SK-N-SH (cell line): ENCODE results near the gene EXOC6B. TPM values are rescaled to one million over a fixed set of nuclear protein-coding genes. Genes with fewer than 3 reads are reported as not detected.

Source experiments
- CTCF ChIA-PET: fragments of 300-600, 350-600 bp; formaldehyde crosslinking; extraction: SDS; loops from one replicate; lab custom pipeline; 2021; lab: Yijun Ruan, JAX
- POLR2A ChIA-PET: fragments of 350-600 bp; sonication (Branson Sonifier 250); formaldehyde crosslinking; extraction: SDS; loops from one replicate; lab custom pipeline; 2020; ENCODE audit warnings: antibody characterized with exemption, inconsistent platforms; lab: Yijun Ruan, JAX
- DNase-seq: peaks from one replicate; pipeline ENCODE4 v3.0.0; 2012
- H2AFZ ChIP-seq: fragments of 200-600 bp; sonication (generic); 2 replicates; pipeline ENCODE4 v1.8.1; 2016; ENCODE audit warnings: antibody characterized with exemption, mild to moderate bottlenecking, low read depth
- H3F3A ChIP-seq: fragments of 200-600 bp; sonication (generic); replicated peaks from 2 replicates; pipeline ENCODE3; 2016; ENCODE audit warnings: antibody characterized with exemption, mild to moderate bottlenecking; ENCODE audit not compliant: insufficient read depth
- H3K27ac ChIP-seq, 2 experiments: fragments of 200-500 bp in 1 of 2; fragments of 200-600 bp in 1 of 2; sonication (Bioruptor generic) in 1 of 2; sonication (generic), shearing (Covaris generic) in 1 of 2; 2 replicates each; pipeline versions ENCODE4 v1.5.1 to v1.6.1; 2014 to 2016; ENCODE audit warnings: low read depth in 2 of 2, inconsistent platforms in 1 of 2, low read length in 1 of 2, mild to moderate bottlenecking in 1 of 2, mixed read lengths in 1 of 2
- H3K27me3 ChIP-seq: fragments of 200-600 bp; sonication (generic), shearing (Covaris generic); 2 replicates; pipeline ENCODE4 v1.6.1; 2016; ENCODE audit warnings: mixed run types; ENCODE audit not compliant: insufficient read depth
- H3K36me3 ChIP-seq, 2 experiments: fragments of 200-500 bp in 1 of 2; fragments of 200-600 bp in 1 of 2; sonication (Bioruptor generic) in 1 of 2; sonication (generic) in 1 of 2; replicated peaks in 1 of 2; 2 replicates each; pipeline versions ENCODE3 to v1.5.1; 2014 to 2016; ENCODE audit warnings: low read length in 1 of 2, mild to moderate bottlenecking in 1 of 2; ENCODE audit not compliant: insufficient read depth in 2 of 2, control insufficient read depth in 1 of 2
- H3K4me1 ChIP-seq, 2 experiments: fragments of 200-500 bp in 1 of 2; fragments of 200-600 bp in 1 of 2; sonication (Bioruptor generic) in 1 of 2; sonication (generic), shearing (Covaris generic) in 1 of 2; 2 replicates each; pipeline versions ENCODE4 v1.5.1 to v1.6.1; 2014 to 2016; ENCODE audit warnings: low read depth in 1 of 2, low read length in 1 of 2, mixed run types in 1 of 2; ENCODE audit not compliant: insufficient read depth in 2 of 2, control insufficient read depth in 1 of 2
- H3K4me2 ChIP-seq: fragments of 200-600 bp; sonication (generic), shearing (Covaris generic); 2 replicates; pipeline ENCODE4 v1.6.1; 2017; ENCODE audit warnings: mixed run types
- H3K4me3 ChIP-seq, 2 experiments: fragments of 200-500 bp in 1 of 2; fragments of 200-600 bp in 1 of 2; sonication (Bioruptor generic) in 1 of 2; sonication (generic), shearing (Covaris generic) in 1 of 2; 2 replicates each; pipeline versions ENCODE4 v1.5.1 to v1.8.1; 2014 to 2016; ENCODE audit warnings: low read depth in 2 of 2, inconsistent platforms in 1 of 2, low read length in 1 of 2, mild to moderate bottlenecking in 1 of 2, mixed read lengths in 1 of 2, moderate library complexity in 1 of 2
- H3K79me2 ChIP-seq: fragments of 200-600 bp; sonication (generic); 2 replicates; pipeline ENCODE4 v1.8.1; 2017; ENCODE audit warnings: mild to moderate bottlenecking; ENCODE audit not compliant: insufficient read depth
- H3K9ac ChIP-seq: fragments of 200-600 bp; sonication (generic); 2 replicates; pipeline ENCODE4 v1.6.1; 2017; ENCODE audit warnings: mixed run types
- H3K9me2 ChIP-seq: fragments of 200-600 bp; sonication (generic); 2 replicates; pipeline ENCODE4 v1.6.1; 2017; ENCODE audit warnings: mixed run types
- H3K9me3 ChIP-seq: fragments of 200-600 bp; sonication (generic); 2 replicates; pipeline ENCODE4 v1.6.1; 2017; ENCODE audit warnings: mixed run types, mild to moderate bottlenecking, moderate library complexity
- H4K20me1 ChIP-seq: fragments of 200-600 bp; sonication (generic); 2 replicates; pipeline ENCODE4 v1.6.1; 2017; ENCODE audit warnings: mild to moderate bottlenecking, mixed run types; ENCODE audit not compliant: insufficient read depth
- CHD2 ChIP-seq: fragments of 150-350 bp; IDR thresholded peaks from 2 replicates; pipeline ENCODE4 v1.6.1; 2018; ENCODE audit warnings: low read length; ENCODE audit not compliant: partially characterized antibody
- FOSL2 ChIP-seq: IDR thresholded peaks from 2 replicates; pipeline ENCODE4 v1.4.0; 2012; ENCODE audit warnings: low read depth, mild to moderate bottlenecking, moderate library complexity, borderline replicate concordance
- GATA2 ChIP-seq: sonication (generic); formaldehyde crosslinking; IDR thresholded peaks from 2 replicates; pipeline ENCODE4 v1.5.0; 2020; ENCODE audit warnings: mild to moderate bottlenecking, missing genetic modification reagents
- JUND ChIP-seq: IDR thresholded peaks from 2 replicates; pipeline ENCODE4 v1.4.0; 2012
- MXI1 ChIP-seq: IDR thresholded peaks from 2 replicates; pipeline ENCODE4 v1.6.1; 2012; ENCODE audit warnings: mild to moderate bottlenecking, low read depth, low read length, improper control_type of control experiment
- RAD21 ChIP-seq: IDR thresholded peaks from 2 replicates; pipeline ENCODE4 v1.6.1; 2012; ENCODE audit warnings: mild to moderate bottlenecking, low read length
- RCOR1 ChIP-seq: fragments of 150-350 bp; IDR thresholded peaks from 2 replicates; pipeline ENCODE4 v1.6.1; 2017; ENCODE audit warnings: antibody characterized with exemption, low read length
- RXRA ChIP-seq: IDR thresholded peaks from 2 replicates; pipeline ENCODE4 v1.4.0; 2012; ENCODE audit warnings: low read depth, mild to moderate bottlenecking, borderline replicate concordance
- SIN3A ChIP-seq: IDR thresholded peaks from 2 replicates; pipeline ENCODE4 v1.6.1; 2012; ENCODE audit warnings: low read depth, mild to moderate bottlenecking, low read length, moderate library complexity, borderline replicate concordance
- TCF12 ChIP-seq: IDR thresholded peaks from 2 replicates; pipeline ENCODE4 v1.4.0; 2012
- WGBS: methylation state at CpG from one replicate; pipeline ENCODE4 v1.1.6; 2017; ENCODE audit warnings: low lambda C conversion rate; 5-methylcytosine and 5-hydroxymethylcytosine counted together
- polyA plus RNA-seq, 3 experiments: library from polyadenylated mRNA; depleted of rRNA; stranded (reverse); fragments of >200 nt; gene quantifications; 2 replicates each; pipeline ENCODE4 v1.2.3, GENCODE V29; 2012
- TF ChIP-seq, protein P1 (sequence below): IDR thresholded peaks from 2 replicates; pipeline ENCODE4; 2012
- TF ChIP-seq, protein P2 (sequence below): IDR thresholded peaks from 2 replicates; pipeline ENCODE4 v1.4.0; 2012; ENCODE audit warnings: low read depth, borderline replicate concordance
- TF ChIP-seq, protein P3 (sequence below): fragments of 150-350 bp; IDR thresholded peaks from 2 replicates; pipeline ENCODE4 v1.6.1; 2016; ENCODE audit warnings: mild to moderate bottlenecking, low read depth, low read length
- TF ChIP-seq, protein P4 (sequence below): fragments of 150-350 bp; IDR thresholded peaks from 2 replicates; pipeline ENCODE4 v1.6.1; 2017; ENCODE audit warnings: antibody characterized with exemption, low read length, low read depth, borderline replicate concordance

Gene EXOC6B
- polyA plus RNA-seq, 1 of the 3 experiments (the other 2 are of a cell fraction) = 7.4 TPM

DNA sequence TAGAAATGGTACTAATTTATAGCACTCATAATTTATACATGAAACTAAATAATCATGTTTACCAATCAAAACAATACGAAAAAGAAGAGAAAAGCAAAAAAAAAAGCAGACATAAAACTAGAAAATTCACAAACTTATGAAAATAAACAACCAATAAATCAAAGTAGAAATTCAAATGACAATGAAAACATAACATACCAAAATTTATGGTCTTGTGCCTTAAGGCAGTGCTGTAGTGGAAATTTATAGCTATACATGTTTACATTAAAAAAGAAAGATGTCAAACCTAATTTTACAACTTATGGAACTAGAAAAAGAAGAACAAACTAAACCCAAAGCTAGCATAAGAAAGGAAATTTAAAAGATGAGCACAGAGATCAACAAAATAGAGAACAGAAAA lies 45.2 kb upstream of the EXOC6B start:
- H3K79me2 ChIP-seq = no peaks in the 10 kb centered on the region
- no peak overlapping the region for H3K4me2 ChIP-seq
- H4K20me1 ChIP-seq = no peaks in the 10 kb centered on the region
- H3K27ac ChIP-seq = no peak overlapping the region
- H3K9ac ChIP-seq = no peak overlapping the region
- POLR2A ChIA-PET = no interaction called here
- H2AFZ ChIP-seq = no peak overlapping the region
- no peak for TF ChIP-seq SIN3A
- TF ChIP-seq, all 33 proteins: peak for 0
- Histone ChIP-seq H3F3A (no peaks in the 10 kb centered on the region), H3K9me3 (no peaks in the 10 kb centered on the region), H3K4me3 (no peak overlapping the region), H3K27me3 (no peaks in the 10 kb centered on the region; the same call in 1 of the 2 replicates), H3K36me3 (no peaks in the 10 kb centered on the region), H3K4me1 (no peaks in the 10 kb centered on the region), H3K9me2 (no peaks in the 10 kb centered on the region)
- 9% methylated on average over 1 of the region's 1 CpG for WGBS
- CTCF ChIA-PET = interaction anchor here (1.1 to 1.9 kb wide), 2 partner anchors 9 to 16 kb away, joined by 3 to 11 read pairs; partner anchors contain the start of gene SPR
- DNase-seq = no peak

DNA sequence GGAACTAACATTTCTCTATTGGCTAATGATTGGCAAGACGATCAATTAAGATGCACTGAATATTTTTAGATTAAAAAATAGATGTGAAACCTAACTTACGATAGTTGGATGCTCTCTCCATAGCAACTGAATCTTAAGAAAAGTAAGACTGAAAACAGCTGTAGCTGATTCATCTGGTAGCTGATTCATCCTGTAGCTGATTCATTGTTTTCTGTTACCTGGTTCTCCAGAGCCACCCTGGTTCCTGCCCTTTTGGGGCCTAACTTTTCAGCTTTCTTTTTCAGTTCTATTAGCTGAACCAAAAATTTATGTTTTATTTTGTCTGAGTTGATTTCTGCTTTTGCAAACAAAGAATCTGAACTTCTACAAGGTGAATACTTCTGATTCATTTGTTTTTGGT lies 38.7 kb upstream of the EXOC6B start:
- Histone ChIP-seq H3K4me1 (peaks cover 0 to 9% of the 10 kb centered on the region in 2 experiments; a peak in 1 of 4 replicates), H3K27ac (no peak overlapping the region), H3K79me2 (no peaks in the 10 kb centered on the region), H2AFZ (no peak overlapping the region), H3K4me3 (no peak overlapping the region), H3F3A (no peaks in the 10 kb centered on the region), H3K9ac (no peak overlapping the region), H4K20me1 (no peaks in the 10 kb centered on the region), H3K9me3 (no peaks in the 10 kb centered on the region), H3K9me2 (no peaks in the 10 kb centered on the region), H3K36me3 (no peaks in the 10 kb centered on the region), H3K27me3 (no peaks in the 10 kb centered on the region; the same call in 1 of the 2 replicates), H3K4me2 (no peak overlapping the region)
- WGBS = 16% methylated on average over 2 of the region's 2 CpGs
- TF ChIP-seq FOSL2 (peak; percentile 95), JUND (peak; percentile 86), TCF12 (peak; percentile 72), RXRA (no peak)
- TF ChIP-seq, protein P1, sequence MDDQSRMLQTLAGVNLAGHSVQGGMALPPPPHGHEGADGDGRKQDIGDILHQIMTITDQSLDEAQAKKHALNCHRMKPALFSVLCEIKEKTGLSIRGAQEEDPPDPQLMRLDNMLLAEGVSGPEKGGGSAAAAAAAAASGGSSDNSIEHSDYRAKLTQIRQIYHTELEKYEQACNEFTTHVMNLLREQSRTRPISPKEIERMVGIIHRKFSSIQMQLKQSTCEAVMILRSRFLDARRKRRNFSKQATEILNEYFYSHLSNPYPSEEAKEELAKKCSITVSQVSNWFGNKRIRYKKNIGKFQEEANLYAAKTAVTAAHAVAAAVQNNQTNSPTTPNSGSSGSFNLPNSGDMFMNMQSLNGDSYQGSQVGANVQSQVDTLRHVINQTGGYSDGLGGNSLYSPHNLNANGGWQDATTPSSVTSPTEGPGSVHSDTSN = peak; percentile 37; the same call in 1 of the 2 replicates
- DNase-seq = no peak
- ChIA-PET CTCF (interaction anchor here (0.9 to 7.9 kb wide), 6 partner anchors 11 to 348 kb away, joined by 3 to 116 read pairs (median 6); partner anchors contain the start of gene SPR), POLR2A (no interaction called here)

DNA sequence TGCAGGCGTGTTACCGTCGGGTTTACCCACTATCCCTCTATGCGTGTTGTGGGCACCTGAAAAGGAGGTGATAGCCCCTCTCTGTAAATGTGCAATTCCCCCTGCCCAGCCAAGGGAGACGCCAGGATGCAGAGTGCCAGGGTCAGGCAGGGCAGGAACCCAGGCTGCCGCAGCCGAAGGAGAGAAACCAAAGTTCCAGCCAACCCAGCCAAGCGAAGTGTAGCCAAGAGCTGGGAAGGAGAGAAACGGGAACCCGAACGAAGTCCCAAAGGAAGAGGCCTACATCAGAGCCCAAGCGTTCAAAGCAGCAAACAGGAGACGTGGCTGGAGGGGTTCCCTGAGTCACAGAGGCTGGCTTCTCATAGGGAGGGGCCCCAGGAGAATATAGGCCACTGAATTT lies 37.2 kb upstream of the EXOC6B start:
- no peak for TF ChIP-seq GATA2 (CRISPR knock-in tag)
- TF ChIP-seq, protein P2, sequence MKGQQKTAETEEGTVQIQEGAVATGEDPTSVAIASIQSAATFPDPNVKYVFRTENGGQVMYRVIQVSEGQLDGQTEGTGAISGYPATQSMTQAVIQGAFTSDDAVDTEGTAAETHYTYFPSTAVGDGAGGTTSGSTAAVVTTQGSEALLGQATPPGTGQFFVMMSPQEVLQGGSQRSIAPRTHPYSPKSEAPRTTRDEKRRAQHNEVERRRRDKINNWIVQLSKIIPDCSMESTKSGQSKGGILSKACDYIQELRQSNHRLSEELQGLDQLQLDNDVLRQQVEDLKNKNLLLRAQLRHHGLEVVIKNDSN = no peak
- TF ChIP-seq, protein P3, sequence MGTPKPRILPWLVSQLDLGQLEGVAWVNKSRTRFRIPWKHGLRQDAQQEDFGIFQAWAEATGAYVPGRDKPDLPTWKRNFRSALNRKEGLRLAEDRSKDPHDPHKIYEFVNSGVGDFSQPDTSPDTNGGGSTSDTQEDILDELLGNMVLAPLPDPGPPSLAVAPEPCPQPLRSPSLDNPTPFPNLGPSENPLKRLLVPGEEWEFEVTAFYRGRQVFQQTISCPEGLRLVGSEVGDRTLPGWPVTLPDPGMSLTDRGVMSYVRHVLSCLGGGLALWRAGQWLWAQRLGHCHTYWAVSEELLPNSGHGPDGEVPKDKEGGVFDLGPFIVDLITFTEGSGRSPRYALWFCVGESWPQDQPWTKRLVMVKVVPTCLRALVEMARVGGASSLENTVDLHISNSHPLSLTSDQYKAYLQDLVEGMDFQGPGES = no peak
- no peak for TF ChIP-seq JUND
- TF ChIP-seq, protein P4, sequence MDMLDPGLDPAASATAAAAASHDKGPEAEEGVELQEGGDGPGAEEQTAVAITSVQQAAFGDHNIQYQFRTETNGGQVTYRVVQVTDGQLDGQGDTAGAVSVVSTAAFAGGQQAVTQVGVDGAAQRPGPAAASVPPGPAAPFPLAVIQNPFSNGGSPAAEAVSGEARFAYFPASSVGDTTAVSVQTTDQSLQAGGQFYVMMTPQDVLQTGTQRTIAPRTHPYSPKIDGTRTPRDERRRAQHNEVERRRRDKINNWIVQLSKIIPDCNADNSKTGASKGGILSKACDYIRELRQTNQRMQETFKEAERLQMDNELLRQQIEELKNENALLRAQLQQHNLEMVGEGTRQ = no peak
- no peak for TF ChIP-seq CHD2
- TF ChIP-seq MXI1 = no peak
- TF ChIP-seq, protein P1 = no peak
- TF ChIP-seq RAD21 = no peak
- TF ChIP-seq RCOR1 = no peak
- Histone ChIP-seq H3K4me2 (peak overlapping the region; percentile 73), H3K27ac (no peak overlapping the region), H3K9me2 (no peaks in the 10 kb centered on the region), H3K27me3 (peaks cover 5% of the 10 kb centered on the region; the same call in 1 of the 2 replicates), H3F3A (no peaks in the 10 kb centered on the region), H3K36me3 (no peaks in the 10 kb centered on the region), H3K9ac (no peak overlapping the region), H3K4me3 (peak overlapping the region; percentile 31 to 37; a peak in 3 of 4 replicates), H3K9me3 (no peaks in the 10 kb centered on the region), H2AFZ (no peak overlapping the region), H3K79me2 (no peaks in the 10 kb centered on the region), H3K4me1 (peaks cover 0 to 9% of the 10 kb centered on the region in 2 experiments; a peak in 1 of 4 replicates), H4K20me1 (no peaks in the 10 kb centered on the region)
- ChIA-PET POLR2A (no interaction called here), CTCF (interaction anchor here (0.6 to 7.9 kb wide), 50 partner anchors 8 to 1317 kb away, joined by 3 to 116 read pairs (median 4); partner anchors contain the start of gene SPR)
- 80% methylated on average over 13 of the region's 13 CpGs for WGBS
- no peak for DNase-seq
